ENCODE measurements around the gene ZNF600. TPM values are rescaled to one million over a fixed set of nuclear protein-coding genes. Genes with fewer than 3 reads are reported as not detected.
A peak's percentile ranks its signal among the peaks of the same experiment; 100 is the strongest.

ZNF600 gene
- total and polyA plus RNA-seq, 2 of the 13 experiments (the other 11 are each of a cell fraction or from before 2014, with no cell fraction given) = 15.0 to 16.4 TPM

DNA sequence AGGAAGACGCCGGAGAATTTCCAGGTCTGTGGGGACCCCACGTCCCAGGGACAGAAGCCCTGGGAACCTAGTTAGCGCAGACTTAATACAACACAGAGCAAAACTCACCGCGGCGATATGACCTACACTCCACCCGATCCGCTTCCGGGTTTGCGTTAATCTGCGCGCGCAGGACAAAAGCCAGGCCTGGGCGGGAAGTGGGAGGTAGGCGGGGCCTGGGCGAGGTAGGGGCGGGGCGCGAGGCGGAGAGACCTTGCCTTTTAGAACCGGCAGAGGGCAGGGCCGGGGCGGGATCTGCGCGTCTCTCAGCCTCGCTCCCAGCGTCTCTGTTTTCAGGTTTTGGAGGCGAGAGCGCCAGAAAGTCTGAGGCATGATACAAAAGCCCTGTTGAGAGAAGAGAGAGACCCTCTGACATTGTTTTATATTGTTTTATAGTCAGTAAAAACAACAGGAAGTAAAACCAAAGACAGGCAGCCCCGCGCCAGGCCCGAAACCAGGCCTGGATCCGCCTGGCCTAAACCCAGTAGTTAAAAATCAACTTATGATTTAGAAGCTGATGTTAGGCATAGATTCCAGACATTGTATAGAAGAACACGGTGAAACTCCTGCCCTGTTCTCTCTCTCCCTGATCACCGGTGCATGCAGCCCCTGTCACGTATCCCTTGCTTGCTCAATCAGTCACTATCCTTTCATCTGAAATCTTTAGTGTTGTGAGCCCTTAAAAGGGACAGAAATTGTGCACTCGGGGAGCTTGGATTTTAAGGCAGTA is 51.5 kb downstream of the ZNF600 start, which contains the start of gene ZNF611 (continued):
- TF ChIP-seq PCBP1 (IDR thresholded peaks at IDR 0.05; ENCODE audit: borderline replicate concordance, low read depth, low read length) (no peak), ZNF234 (CRISPR knock-in tag; conservative IDR thresholded peaks at IDR 0.05) (no peak), ZSCAN25 (CRISPR knock-in tag; IDR thresholded peaks at IDR 0.05) (no peak), FOXK2 (IDR thresholded peaks at IDR 0.05) (no peak), FOXA3 (CRISPR knock-in tag; IDR thresholded peaks at IDR 0.05) (no peak), ZBTB3 (CRISPR knock-in tag; IDR thresholded peaks at IDR 0.05; ENCODE audit: borderline replicate concordance, low read depth) (no peak), RXRA (CRISPR knock-in tag; IDR thresholded peaks at IDR 0.05) (no peak), ZNF12 (CRISPR knock-in tag; IDR thresholded peaks at IDR 0.05) (no peak), SOX6 (IDR thresholded peaks at IDR 0.05) (no peak), SOX6 (CRISPR knock-in tag; IDR thresholded peaks at IDR 0.05) (peak; percentile 25; the same call in 1 of the 2 replicates), ZFAT (CRISPR knock-in tag; conservative IDR thresholded peaks at IDR 0.05) (no peak), SNRNP70 (IDR thresholded peaks at IDR 0.05; ENCODE audit: low read depth, low read length) (no peak)
- TF ChIP-seq, protein P1, sequence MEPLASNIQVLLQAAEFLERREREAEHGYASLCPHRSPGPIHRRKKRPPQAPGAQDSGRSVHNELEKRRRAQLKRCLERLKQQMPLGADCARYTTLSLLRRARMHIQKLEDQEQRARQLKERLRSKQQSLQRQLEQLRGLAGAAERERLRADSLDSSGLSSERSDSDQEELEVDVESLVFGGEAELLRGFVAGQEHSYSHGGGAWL (CRISPR knock-in tag; IDR thresholded peaks at IDR 0.05) = no peak
- TF ChIP-seq, protein P2, sequence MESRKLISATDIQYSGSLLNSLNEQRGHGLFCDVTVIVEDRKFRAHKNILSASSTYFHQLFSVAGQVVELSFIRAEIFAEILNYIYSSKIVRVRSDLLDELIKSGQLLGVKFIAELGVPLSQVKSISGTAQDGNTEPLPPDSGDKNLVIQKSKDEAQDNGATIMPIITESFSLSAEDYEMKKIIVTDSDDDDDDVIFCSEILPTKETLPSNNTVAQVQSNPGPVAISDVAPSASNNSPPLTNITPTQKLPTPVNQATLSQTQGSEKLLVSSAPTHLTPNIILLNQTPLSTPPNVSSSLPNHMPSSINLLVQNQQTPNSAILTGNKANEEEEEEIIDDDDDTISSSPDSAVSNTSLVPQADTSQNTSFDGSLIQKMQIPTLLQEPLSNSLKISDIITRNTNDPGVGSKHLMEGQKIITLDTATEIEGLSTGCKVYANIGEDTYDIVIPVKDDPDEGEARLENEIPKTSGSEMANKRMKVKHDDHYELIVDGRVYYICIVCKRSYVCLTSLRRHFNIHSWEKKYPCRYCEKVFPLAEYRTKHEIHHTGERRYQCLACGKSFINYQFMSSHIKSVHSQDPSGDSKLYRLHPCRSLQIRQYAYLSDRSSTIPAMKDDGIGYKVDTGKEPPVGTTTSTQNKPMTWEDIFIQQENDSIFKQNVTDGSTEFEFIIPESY (CRISPR knock-in tag; IDR thresholded peaks at IDR 0.05) = no peak
- TF ChIP-seq, protein P3, sequence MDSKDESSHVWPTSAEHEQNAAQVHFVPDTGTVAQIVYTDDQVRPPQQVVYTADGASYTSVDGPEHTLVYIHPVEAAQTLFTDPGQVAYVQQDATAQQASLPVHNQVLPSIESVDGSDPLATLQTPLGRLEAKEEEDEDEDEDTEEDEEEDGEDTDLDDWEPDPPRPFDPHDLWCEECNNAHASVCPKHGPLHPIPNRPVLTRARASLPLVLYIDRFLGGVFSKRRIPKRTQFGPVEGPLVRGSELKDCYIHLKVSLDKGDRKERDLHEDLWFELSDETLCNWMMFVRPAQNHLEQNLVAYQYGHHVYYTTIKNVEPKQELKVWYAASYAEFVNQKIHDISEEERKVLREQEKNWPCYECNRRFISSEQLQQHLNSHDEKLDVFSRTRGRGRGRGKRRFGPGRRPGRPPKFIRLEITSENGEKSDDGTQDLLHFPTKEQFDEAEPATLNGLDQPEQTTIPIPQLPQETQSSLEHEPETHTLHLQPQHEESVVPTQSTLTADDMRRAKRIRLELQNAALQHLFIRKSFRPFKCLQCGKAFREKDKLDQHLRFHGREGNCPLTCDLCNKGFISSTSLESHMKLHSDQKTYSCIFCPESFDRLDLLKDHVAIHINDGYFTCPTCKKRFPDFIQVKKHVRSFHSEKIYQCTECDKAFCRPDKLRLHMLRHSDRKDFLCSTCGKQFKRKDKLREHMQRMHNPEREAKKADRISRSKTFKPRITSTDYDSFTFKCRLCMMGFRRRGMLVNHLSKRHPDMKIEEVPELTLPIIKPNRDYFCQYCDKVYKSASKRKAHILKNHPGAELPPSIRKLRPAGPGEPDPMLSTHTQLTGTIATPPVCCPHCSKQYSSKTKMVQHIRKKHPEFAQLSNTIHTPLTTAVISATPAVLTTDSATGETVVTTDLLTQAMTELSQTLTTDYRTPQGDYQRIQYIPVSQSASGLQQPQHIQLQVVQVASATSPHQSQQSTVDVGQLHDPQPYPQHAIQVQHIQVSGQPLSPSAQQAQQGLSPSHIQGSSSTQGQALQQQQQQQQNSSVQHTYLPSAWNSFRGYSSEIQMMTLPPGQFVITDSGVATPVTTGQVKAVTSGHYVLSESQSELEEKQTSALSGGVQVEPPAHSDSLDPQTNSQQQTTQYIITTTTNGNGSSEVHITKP (CRISPR knock-in tag; IDR thresholded peaks at IDR 0.05; ENCODE audit: low read depth) = no peak
- TF ChIP-seq, protein P4, sequence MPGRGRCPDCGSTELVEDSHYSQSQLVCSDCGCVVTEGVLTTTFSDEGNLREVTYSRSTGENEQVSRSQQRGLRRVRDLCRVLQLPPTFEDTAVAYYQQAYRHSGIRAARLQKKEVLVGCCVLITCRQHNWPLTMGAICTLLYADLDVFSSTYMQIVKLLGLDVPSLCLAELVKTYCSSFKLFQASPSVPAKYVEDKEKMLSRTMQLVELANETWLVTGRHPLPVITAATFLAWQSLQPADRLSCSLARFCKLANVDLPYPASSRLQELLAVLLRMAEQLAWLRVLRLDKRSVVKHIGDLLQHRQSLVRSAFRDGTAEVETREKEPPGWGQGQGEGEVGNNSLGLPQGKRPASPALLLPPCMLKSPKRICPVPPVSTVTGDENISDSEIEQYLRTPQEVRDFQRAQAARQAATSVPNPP (CRISPR knock-in tag; IDR thresholded peaks at IDR 0.05) = no peak
- TF ChIP-seq, protein P5, sequence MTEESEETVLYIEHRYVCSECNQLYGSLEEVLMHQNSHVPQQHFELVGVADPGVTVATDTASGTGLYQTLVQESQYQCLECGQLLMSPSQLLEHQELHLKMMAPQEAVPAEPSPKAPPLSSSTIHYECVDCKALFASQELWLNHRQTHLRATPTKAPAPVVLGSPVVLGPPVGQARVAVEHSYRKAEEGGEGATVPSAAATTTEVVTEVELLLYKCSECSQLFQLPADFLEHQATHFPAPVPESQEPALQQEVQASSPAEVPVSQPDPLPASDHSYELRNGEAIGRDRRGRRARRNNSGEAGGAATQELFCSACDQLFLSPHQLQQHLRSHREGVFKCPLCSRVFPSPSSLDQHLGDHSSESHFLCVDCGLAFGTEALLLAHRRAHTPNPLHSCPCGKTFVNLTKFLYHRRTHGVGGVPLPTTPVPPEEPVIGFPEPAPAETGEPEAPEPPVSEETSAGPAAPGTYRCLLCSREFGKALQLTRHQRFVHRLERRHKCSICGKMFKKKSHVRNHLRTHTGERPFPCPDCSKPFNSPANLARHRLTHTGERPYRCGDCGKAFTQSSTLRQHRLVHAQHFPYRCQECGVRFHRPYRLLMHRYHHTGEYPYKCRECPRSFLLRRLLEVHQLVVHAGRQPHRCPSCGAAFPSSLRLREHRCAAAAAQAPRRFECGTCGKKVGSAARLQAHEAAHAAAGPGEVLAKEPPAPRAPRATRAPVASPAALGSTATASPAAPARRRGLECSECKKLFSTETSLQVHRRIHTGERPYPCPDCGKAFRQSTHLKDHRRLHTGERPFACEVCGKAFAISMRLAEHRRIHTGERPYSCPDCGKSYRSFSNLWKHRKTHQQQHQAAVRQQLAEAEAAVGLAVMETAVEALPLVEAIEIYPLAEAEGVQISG (CRISPR knock-in tag; IDR thresholded peaks at IDR 0.05) = no peak
- TF ChIP-seq, protein P6, sequence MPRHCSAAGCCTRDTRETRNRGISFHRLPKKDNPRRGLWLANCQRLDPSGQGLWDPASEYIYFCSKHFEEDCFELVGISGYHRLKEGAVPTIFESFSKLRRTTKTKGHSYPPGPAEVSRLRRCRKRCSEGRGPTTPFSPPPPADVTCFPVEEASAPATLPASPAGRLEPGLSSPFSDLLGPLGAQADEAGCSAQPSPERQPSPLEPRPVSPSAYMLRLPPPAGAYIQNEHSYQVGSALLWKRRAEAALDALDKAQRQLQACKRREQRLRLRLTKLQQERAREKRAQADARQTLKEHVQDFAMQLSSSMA (CRISPR knock-in tag; IDR thresholded peaks at IDR 0.05) = no peak
- TF ChIP-seq, protein P7, sequence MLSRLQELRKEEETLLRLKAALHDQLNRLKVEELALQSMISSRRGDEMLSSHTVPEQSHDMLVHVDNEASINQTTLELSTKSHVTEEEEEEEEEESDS (CRISPR knock-in tag; IDR thresholded peaks at IDR 0.05; ENCODE audit: borderline replicate concordance) = no peak

Measured in HepG2 (cell line).